ENCODE results near the gene SUSD1. TPM values are rescaled to one million over a fixed set of nuclear protein-coding genes. Genes with fewer than 3 reads are reported as not detected.
A peak's percentile ranks its signal among the peaks of the same experiment; 100 is the strongest.

SUSD1 gene
- total RNA-seq, 1 experiment from 2014 or later: 15.3 TPM

DNA sequence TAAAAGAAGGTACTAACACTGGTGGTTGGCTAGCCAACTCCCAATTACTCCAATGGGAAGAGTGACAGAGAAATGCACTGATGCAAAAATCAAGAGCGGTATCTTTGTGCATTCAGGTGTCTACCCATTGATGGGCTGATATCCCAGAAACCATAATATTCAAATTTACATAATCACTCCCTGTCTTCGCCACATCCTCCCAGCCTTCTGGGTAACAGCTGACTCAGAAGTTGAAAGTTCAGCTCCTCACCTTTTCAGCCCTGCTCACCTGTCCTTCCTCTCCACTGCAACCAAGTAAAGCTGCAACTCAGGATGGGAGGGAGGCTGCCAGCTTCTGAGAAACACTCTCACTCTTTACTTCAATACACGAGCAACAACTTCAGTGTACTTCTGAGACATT is 6.9 kb downstream of the SUSD1 start:
- Histone ChIP-seq H3K36me3 (ENCODE audit: control insufficient read depth, insufficient read depth, low read length) (no peaks in the 10 kb centered on the region), H3K27me3 (ENCODE audit: control insufficient read depth, insufficient read depth, low read length) (no peaks in the 10 kb centered on the region), H3K4me1 (ENCODE audit: control insufficient read depth, insufficient read depth, low read length) (peaks cover 12% of the 10 kb centered on the region), H3K4me3 (ENCODE audit: low read depth in 2 of 2, low read length in 2 of 2) (no peak overlapping the region), H3K9me3 (ENCODE audit: control insufficient read depth, insufficient read depth, low read depth, low read length) (no peaks in the 10 kb centered on the region), H3K27ac (ENCODE audit: low read length) (peak overlapping the region; percentile 23; the same call in 1 of the 2 replicates)
- ATAC-seq (no peak), DNase-seq (ENCODE audit: low read depth, low spot score) (no peak)
- ChIA-PET POLR2A (no interaction called here), CTCF (no interaction called here)
- BruUV-seq (replicated peaks): no TSS peak
- intact Hi-C loops (cut with micrococcal nuclease; ENCODE audit: unreplicated experiment): no loop called here
- in situ Hi-C loops (cut with HindIII; ENCODE audit: low pct_unique_long_range_greater_than_20kb, low sequenced_read_pairs): no loop called here
- no peak for TF ChIP-seq TCF7L2 (IDR thresholded peaks at IDR 0.05; ENCODE audit: low read depth, low read length)
- TF ChIP-seq, protein P1, sequence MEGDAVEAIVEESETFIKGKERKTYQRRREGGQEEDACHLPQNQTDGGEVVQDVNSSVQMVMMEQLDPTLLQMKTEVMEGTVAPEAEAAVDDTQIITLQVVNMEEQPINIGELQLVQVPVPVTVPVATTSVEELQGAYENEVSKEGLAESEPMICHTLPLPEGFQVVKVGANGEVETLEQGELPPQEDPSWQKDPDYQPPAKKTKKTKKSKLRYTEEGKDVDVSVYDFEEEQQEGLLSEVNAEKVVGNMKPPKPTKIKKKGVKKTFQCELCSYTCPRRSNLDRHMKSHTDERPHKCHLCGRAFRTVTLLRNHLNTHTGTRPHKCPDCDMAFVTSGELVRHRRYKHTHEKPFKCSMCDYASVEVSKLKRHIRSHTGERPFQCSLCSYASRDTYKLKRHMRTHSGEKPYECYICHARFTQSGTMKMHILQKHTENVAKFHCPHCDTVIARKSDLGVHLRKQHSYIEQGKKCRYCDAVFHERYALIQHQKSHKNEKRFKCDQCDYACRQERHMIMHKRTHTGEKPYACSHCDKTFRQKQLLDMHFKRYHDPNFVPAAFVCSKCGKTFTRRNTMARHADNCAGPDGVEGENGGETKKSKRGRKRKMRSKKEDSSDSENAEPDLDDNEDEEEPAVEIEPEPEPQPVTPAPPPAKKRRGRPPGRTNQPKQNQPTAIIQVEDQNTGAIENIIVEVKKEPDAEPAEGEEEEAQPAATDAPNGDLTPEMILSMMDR (IDR thresholded peaks at IDR 0.05): no peak
- no peak for TF ChIP-seq SIN3A (IDR thresholded peaks at IDR 0.05; ENCODE audit: borderline replicate concordance, insufficient read depth, low read depth, low read length)
- TF ChIP-seq, protein P2, sequence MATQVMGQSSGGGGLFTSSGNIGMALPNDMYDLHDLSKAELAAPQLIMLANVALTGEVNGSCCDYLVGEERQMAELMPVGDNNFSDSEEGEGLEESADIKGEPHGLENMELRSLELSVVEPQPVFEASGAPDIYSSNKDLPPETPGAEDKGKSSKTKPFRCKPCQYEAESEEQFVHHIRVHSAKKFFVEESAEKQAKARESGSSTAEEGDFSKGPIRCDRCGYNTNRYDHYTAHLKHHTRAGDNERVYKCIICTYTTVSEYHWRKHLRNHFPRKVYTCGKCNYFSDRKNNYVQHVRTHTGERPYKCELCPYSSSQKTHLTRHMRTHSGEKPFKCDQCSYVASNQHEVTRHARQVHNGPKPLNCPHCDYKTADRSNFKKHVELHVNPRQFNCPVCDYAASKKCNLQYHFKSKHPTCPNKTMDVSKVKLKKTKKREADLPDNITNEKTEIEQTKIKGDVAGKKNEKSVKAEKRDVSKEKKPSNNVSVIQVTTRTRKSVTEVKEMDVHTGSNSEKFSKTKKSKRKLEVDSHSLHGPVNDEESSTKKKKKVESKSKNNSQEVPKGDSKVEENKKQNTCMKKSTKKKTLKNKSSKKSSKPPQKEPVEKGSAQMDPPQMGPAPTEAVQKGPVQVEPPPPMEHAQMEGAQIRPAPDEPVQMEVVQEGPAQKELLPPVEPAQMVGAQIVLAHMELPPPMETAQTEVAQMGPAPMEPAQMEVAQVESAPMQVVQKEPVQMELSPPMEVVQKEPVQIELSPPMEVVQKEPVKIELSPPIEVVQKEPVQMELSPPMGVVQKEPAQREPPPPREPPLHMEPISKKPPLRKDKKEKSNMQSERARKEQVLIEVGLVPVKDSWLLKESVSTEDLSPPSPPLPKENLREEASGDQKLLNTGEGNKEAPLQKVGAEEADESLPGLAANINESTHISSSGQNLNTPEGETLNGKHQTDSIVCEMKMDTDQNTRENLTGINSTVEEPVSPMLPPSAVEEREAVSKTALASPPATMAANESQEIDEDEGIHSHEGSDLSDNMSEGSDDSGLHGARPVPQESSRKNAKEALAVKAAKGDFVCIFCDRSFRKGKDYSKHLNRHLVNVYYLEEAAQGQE (IDR thresholded peaks at IDR 0.05; ENCODE audit: insufficient read depth in 1 of 2, low read depth in 2 of 2, low read length in 1 of 2): no peak
- TF ChIP-seq POLR2AphosphoS5 (IDR thresholded peaks at IDR 0.05; ENCODE audit: low read depth, low read length): no peak

DNA sequence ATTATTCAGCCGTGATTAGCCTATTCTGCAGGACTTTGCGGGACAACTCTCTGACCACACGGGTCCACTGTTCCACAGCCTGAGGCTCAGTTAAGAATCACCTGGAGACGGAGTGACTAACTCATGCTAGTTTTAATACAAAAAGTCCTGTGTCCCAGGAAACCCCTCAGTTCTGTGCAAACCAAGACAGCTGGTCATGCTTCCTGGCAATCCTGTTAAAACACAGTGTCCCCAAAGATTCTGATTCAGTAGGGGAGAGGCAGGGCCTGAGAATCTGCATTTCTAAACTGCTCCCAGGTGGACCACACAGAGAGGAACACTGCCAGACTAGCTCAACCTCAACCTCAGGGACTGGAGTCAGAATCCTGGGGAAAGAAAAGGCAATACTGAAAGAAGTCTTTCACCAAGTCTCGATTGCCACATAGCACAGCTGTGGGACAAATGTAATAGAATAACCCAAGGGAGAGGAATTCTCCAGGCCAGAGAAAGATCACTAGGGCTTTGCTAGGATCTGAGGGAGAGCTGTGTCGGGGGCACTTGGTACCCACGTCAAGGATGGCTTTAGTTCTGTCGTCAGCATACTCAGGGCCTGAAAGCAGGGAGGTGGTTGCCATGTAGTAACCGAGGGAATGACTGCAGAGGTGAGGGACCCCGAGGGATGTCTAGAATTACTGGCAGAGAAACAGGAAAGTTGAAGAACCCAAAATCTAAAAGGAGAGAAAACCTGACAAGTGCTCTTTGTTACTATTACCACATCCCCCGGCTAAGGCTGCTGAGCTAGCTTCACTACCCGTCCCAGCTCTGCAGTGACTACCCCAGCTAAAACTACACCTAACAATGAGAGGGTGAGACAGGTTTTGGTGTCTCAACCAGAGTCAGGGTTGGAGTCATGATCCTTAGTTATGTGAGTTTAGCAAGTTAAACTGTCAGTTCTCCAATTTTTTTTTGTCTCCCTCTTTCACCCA is 8.6 kb downstream of the SUSD1 start:
- intact Hi-C loops (cut with micrococcal nuclease; ENCODE audit: unreplicated experiment) (no loop called here), in situ Hi-C loops (cut with HindIII; ENCODE audit: low pct_unique_long_range_greater_than_20kb, low sequenced_read_pairs) (no loop called here)
- H3K27ac ChIP-seq (ENCODE audit: low read length): peak overlapping the region; percentile 65
- ATAC-seq (peak; percentile 87), DNase-seq (ENCODE audit: low read depth, low spot score) (no peak)
- TF ChIP-seq TCF7L2 (IDR thresholded peaks at IDR 0.05; ENCODE audit: low read depth, low read length) (no peak), SIN3A (IDR thresholded peaks at IDR 0.05; ENCODE audit: borderline replicate concordance, insufficient read depth, low read depth, low read length) (no peak), POLR2AphosphoS5 (IDR thresholded peaks at IDR 0.05; ENCODE audit: low read depth, low read length) (no peak)
- TF ChIP-seq, protein P1 (IDR thresholded peaks at IDR 0.05): peak; percentile 34
- TF ChIP-seq, protein P2 (IDR thresholded peaks at IDR 0.05; ENCODE audit: insufficient read depth in 1 of 2, low read depth in 2 of 2, low read length in 1 of 2): no peak
- H3K4me1 ChIP-seq (ENCODE audit: control insufficient read depth, insufficient read depth, low read length): peaks cover 17% of the 10 kb centered on the region
- no peaks in the 10 kb centered on the region for H3K9me3 ChIP-seq (ENCODE audit: control insufficient read depth, insufficient read depth, low read depth, low read length)
- no TSS peak for BruUV-seq (replicated peaks)
- no peaks in the 10 kb centered on the region for H3K27me3 ChIP-seq (ENCODE audit: control insufficient read depth, insufficient read depth, low read length)
- H3K4me3 ChIP-seq (ENCODE audit: low read depth in 2 of 2, low read length in 2 of 2): peak overlapping the region in 1 of 2 experiments; percentile 30; a peak in 2 of 4 replicates
- ChIA-PET POLR2A (interaction anchor here (0.5 kb wide), 1 partner anchor 163 kb away, joined by 5 read pairs; no protein-coding TSS in a partner anchor), CTCF (no interaction called here)
- H3K36me3 ChIP-seq (ENCODE audit: control insufficient read depth, insufficient read depth, low read length): no peaks in the 10 kb centered on the region
